BE2C (cell line): ENCODE data around the gene HSDL1.

ENCODE experiments used
- DNase-seq: peaks from one replicate; pipeline ENCODE4 v3.0.0-alpha.2; 2020
- H3K27me3 ChIP-seq: fragments of 250-450 bp; sonication (Bioruptor Pico); 2 replicates; pipeline ENCODE4 v1.5.1; 2020; ENCODE audit warnings: mild to moderate bottlenecking
- H3K36me3 ChIP-seq: fragments of 250-450 bp; sonication (Bioruptor Pico); 2 replicates; pipeline ENCODE4 v1.5.1; 2020; ENCODE audit warnings: mild to moderate bottlenecking
- H3K4me1 ChIP-seq: fragments of 250-450 bp; sonication (Bioruptor Pico); 2 replicates; pipeline ENCODE4 v1.5.1; 2020
- H3K4me3 ChIP-seq: 2 replicates; pipeline ENCODE4 v1.5.1; 2011; ENCODE audit warnings: low read depth, low read length
- H3K9me3 ChIP-seq: fragments of 250-450 bp; sonication (Bioruptor Pico); 2 replicates; pipeline ENCODE4 v1.5.1; 2020
- TF ChIP-seq, protein P1 (sequence below): IDR thresholded peaks from 2 replicates; pipeline ENCODE4 v1.5.1; 2012; ENCODE audit warnings: mild to moderate bottlenecking, low read depth, low read length

The HSDL1 gene

DNA sequence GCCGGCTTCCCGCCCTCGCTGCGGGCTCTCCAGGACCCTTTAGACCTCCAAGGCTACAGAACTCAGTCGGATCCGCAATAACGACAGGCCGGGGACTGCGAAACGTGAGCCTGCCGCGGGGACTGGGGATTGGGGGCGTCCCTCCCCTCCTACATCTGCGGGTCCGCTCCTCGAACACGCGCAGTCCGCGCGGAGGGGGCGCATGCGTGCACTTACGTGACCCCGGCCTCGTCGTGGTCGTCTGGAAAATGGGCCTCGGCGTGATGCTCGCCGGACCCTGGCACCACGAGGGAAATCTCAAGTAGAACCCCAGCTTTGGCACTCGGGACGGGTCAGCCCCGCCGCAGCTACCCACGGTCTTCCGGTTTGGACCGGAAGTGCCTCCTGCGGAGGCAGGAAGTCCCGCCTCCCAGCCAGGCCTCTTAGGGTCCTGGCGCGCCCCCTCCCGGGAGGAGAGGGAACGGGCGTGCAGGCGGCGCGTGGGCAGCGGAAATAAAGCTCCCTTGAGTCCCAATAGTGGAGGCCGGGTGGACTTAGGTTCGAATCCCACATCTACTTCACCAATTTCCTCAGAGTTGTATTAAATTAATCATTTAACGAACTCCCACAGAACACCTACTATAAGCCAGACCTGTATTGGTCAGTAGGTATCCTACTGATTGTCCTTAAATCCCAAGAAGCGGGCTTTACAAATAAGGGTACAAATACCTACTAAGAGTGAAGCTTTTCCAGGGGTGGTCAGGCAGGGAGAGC is 41.9 kb upstream of the HSDL1 start, which contains the start of gene TAF1C:
TAF1C (minus strand) TSS at position 373 of the 753 bp plus-strand sequence. CDS start 2,069 bp downstream, outside the sequence.
- TF ChIP-seq, protein P1, sequence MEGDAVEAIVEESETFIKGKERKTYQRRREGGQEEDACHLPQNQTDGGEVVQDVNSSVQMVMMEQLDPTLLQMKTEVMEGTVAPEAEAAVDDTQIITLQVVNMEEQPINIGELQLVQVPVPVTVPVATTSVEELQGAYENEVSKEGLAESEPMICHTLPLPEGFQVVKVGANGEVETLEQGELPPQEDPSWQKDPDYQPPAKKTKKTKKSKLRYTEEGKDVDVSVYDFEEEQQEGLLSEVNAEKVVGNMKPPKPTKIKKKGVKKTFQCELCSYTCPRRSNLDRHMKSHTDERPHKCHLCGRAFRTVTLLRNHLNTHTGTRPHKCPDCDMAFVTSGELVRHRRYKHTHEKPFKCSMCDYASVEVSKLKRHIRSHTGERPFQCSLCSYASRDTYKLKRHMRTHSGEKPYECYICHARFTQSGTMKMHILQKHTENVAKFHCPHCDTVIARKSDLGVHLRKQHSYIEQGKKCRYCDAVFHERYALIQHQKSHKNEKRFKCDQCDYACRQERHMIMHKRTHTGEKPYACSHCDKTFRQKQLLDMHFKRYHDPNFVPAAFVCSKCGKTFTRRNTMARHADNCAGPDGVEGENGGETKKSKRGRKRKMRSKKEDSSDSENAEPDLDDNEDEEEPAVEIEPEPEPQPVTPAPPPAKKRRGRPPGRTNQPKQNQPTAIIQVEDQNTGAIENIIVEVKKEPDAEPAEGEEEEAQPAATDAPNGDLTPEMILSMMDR: peak; percentile 92
- Histone ChIP-seq H3K4me3 (peak within 1 kb of the TSS; percentile 99), H3K36me3 (peaks cover 21% of the 10 kb centered on the region), H3K4me1 (no peaks in the 10 kb centered on the region), H3K27me3 (no peaks in the 10 kb centered on the region), H3K9me3 (no peaks in the 10 kb centered on the region)
- peak; percentile 92 for DNase-seq

DNA sequence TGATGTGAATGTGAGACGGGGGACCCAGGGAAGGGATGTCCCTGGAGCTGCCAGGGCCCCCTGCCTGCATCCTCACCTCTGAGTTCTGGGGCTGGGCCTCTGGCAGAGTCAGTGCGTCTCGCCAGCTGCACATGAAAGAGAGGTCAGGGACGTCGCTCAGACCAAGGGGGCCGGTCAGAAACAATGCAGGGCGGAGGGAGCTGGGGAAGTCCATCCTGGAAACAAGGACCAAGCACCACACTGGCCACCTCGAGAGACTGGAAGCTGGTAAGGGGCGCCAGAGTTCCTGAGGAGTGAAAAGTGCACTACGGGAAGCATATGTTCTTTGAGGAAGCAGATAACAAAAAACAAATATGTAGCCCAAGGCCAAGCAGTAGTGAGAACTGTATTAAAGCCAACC is 39.8 kb upstream of the HSDL1 start:
- Histone ChIP-seq H3K4me3 (no peak overlapping the region), H3K4me1 (no peaks in the 10 kb centered on the region), H3K27me3 (no peaks in the 10 kb centered on the region), H3K36me3 (peaks cover 38% of the 10 kb centered on the region), H3K9me3 (no peaks in the 10 kb centered on the region)
- DNase-seq: no peak
- TF ChIP-seq, protein P1: no peak

DNA sequence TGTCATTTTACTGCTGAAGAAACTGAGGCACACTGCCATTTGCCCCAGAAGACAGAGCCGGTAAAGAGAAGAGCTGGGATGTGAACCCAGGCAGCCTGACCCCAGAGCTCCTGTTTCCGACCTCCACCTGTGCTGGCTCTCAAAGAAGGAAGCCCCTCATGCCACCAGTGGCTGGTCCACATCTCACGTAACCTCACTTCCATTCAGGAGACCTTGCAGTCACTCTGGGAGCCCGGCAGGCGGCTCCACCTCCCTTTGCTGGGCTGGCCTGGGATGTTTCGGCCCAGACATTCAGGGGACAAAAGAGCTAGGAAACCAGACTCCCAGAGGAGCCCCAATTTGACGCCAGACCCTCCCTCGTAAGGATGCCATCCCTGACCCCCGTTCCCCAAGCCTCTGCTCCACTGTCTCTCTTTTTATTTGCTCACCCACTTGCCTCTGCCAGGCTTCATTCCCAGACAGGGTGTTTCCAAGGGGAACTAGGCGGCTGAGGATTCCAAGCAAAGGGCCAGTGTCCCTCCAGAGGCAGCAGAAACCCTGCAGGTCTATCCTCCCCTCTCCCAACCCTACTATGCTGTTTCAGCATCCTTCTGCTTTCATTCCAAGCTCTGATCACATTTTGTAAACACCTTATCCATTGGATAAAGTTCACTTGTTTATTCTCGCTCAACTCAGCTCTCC is 39.1 kb upstream of the HSDL1 start:
- Histone ChIP-seq H3K9me3 (no peaks in the 10 kb centered on the region), H3K27me3 (no peaks in the 10 kb centered on the region), H3K4me1 (no peaks in the 10 kb centered on the region), H3K4me3 (no peak overlapping the region), H3K36me3 (peaks cover 44% of the 10 kb centered on the region)
- TF ChIP-seq, protein P1: peak; percentile 82
- peak; percentile 65 for DNase-seq

DNA sequence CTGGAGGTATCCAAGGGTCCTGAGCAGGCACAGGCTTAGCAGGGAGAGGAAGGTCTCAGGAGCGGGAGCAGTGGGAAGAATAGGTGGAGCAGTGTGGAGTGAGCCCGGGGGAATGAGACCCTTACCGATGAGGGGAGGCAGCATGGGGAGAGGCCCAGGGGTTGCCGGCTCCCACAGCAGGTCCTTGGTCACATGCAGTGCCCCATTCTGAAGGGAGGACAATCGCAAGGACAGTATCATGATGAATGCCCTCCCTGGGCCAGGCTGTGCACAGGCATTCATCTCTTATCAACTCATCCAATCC is 38.5 kb upstream of the HSDL1 start:
- no peaks in the 10 kb centered on the region for H3K4me1 ChIP-seq
- DNase-seq: no peak
- TF ChIP-seq, protein P1: no peak
- peaks cover 48% of the 10 kb centered on the region for H3K36me3 ChIP-seq
- no peaks in the 10 kb centered on the region for H3K27me3 ChIP-seq
- H3K9me3 ChIP-seq: no peaks in the 10 kb centered on the region
- no peak overlapping the region for H3K4me3 ChIP-seq

DNA sequence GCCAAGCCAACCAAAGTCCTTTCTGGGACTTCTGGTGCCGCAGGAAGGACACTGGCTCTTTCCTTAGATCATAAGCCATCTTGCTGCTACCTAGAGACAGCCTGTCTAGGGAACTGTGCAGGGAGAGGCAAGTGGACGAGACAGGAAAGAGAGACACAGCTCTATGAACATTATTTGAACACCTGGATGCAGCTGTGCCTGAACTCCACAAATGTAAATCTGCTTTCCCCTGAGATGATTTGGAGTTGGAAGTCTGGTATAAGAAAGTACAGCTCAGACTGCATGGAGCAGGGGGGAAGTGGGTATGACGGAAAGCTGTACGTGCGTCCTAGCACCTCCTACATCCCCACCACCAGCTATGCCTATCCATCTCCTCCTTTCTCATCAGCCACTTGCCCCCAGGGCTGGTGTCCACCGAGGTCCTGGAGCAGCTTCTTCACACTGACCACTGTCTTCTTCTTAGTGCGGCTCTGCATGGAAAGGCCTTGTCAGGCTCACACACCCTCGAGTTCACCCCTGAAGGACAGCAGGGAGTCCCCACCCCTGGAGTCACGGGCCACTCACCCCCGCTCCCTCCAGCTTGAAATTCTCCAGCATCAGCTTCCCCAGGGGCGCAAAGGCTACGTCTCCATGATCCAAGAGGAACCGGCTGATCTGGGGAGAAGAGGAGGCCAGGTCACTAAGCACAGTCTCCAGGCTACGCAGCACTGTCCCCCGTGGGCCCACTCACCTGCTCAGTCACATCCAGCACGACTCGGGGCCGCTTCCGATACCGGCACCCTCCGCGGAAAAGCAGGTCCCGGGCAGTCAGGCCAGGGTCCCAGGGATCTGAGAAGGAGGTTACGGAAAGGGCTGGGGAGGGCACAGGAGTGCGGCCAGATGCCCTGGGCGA is 37.9 kb upstream of the HSDL1 start:
- Histone ChIP-seq H3K36me3 (peaks cover 48% of the 10 kb centered on the region), H3K27me3 (no peaks in the 10 kb centered on the region), H3K9me3 (no peaks in the 10 kb centered on the region), H3K4me3 (no peak overlapping the region), H3K4me1 (no peaks in the 10 kb centered on the region)
- TF ChIP-seq, protein P1: no peak
- DNase-seq: no peak
